Ascending aorta (tissue), 2 donors: ENCODE data around the gene MMP2. TPM values are rescaled to one million over a fixed set of nuclear protein-coding genes. Genes with fewer than 3 reads are reported as not detected.
A peak's percentile ranks its signal among the peaks of the same experiment; 100 is the strongest.

ENCODE experiments used
- DNase-seq, 2 donors: peaks; one replicate each; pipeline ENCODE4 v3.0.0-alpha.2; 2019; ENCODE audit warnings: low spot score in 2 of 2
- H3K27ac ChIP-seq, 2 donors: fragments of 200-600 bp; sonication (generic); one replicate each; pipeline ENCODE4 v1.5.1; 2016 to 2017; ENCODE audit warnings: mild to moderate bottlenecking in 1 of 2
- H3K27me3 ChIP-seq: fragments of 200-600 bp; sonication (generic); one replicate; pipeline ENCODE4 v1.5.1; 2017
- H3K36me3 ChIP-seq, 2 donors: fragments of 200-600 bp; sonication (generic); one replicate each; pipeline ENCODE4 v1.5.1; 2016
- H3K4me1 ChIP-seq, 2 donors: fragments of 200-600 bp; sonication (generic); one replicate each; pipeline ENCODE4 v1.5.1; 2016 to 2017; ENCODE audit warnings: mild to moderate bottlenecking in 1 of 2
- H3K4me3 ChIP-seq, 2 donors: fragments of 200-600 bp; sonication (generic); one replicate each; pipeline ENCODE4 v1.5.1; 2016 to 2017; ENCODE audit warnings: mild to moderate bottlenecking in 1 of 2
- H3K9me3 ChIP-seq, 2 donors: fragments of 200-600 bp; sonication (generic); one replicate each; pipeline ENCODE4 v1.5.1; 2016
- CTCF ChIP-seq, 3 experiments: fragments of 200-600 bp in 2 of 3; fragments of 450-650 bp in 1 of 3; sonication (generic) in 2 of 3; IDR thresholded peaks; one replicate each; pipeline ENCODE4 v1.5.1; 2016 to 2019; ENCODE audit warnings: antibody characterized with exemption in 3 of 3, mild to moderate bottlenecking in 1 of 3, moderate library complexity in 1 of 3
- intact Hi-C: fragments of 100-400 bp; cut with DNase I; formaldehyde crosslinking; loops from one replicate; pipeline ENCODE4 v1.15.1; 2023
- total RNA-seq: library from RNA; depleted of rRNA; stranded (reverse); fragments of >200 nt; gene quantifications from one replicate; pipeline ENCODE4 v1.1.0, GENCODE V29; 2016

The MMP2 gene
- total RNA-seq, 1 donor from 2014 or later = 325 TPM

GRCh38 chr16:55470533-55471371, 8.2 kb upstream of the MMP2 start:
- DNase-seq = peak in 1 of 2 donors; percentile 64
- Histone ChIP-seq H3K4me3 (no peak overlapping the region), H3K27ac (peak overlapping the region; percentile 70 to 71), H3K36me3 (no peaks in the 10 kb centered on the region), H3K27me3 (no peaks in the 10 kb centered on the region), H3K4me1 (peaks cover 11% of the 10 kb centered on the region in 2 donors), H3K9me3 (no peaks in the 10 kb centered on the region)
- intact Hi-C loops = no loop called here
- TF ChIP-seq CTCF (IDR thresholded peaks at IDR 0.05) = no peak

DNA sequence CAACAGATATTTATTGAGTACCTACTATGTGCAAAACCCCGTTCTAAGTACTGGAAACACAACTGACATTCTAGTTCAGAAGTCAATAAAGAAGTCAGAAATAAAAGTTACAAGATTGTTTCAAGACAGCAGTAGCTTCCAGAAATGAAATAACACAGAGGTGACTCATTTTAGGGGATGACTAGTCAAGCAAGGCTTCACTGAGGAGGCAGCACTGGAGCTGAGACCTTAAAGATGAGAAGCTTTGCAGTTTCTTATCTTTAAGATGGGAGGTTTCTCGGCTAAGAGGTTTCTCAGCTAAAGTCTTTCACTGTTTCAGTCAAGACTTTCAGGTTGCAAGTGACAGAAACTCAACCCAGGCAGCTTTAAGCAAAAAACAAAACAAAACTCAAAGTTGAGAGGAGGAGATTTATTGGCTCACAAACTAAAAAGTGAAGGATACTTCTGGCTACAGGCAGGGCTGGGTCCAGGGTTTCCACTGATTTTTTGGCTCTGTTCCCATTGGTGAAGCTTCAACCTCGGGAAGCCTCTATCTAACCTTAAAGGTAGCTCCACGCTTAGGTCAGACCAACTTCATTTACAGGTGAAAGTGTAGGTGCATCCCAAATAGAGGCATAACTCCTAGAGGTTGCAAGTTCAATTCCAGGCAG, 7.4 kb upstream of the MMP2 start:
- Histone ChIP-seq H3K4me1 (peaks cover 11% of the 10 kb centered on the region in 2 donors), H3K9me3 (no peaks in the 10 kb centered on the region), H3K4me3 (no peak overlapping the region), H3K27me3 (no peaks in the 10 kb centered on the region), H3K27ac (peak overlapping the region; percentile 70 to 71), H3K36me3 (no peaks in the 10 kb centered on the region)
- intact Hi-C loops = no loop called here
- TF ChIP-seq CTCF (IDR thresholded peaks at IDR 0.05) = no peak
- peak in 1 of 2 donors; percentile 44 for DNase-seq

GRCh38 chr16:55473587-55473986, 5.4 kb upstream of the MMP2 start:
- intact Hi-C loops = no loop called here
- H3K4me3 ChIP-seq = no peak overlapping the region
- H3K27me3 ChIP-seq = no peaks in the 10 kb centered on the region
- no peak overlapping the region for H3K27ac ChIP-seq
- H3K36me3 ChIP-seq = no peaks in the 10 kb centered on the region
- DNase-seq = no peak
- H3K4me1 ChIP-seq = peaks cover 11% of the 10 kb centered on the region in 2 donors
- TF ChIP-seq CTCF (IDR thresholded peaks at IDR 0.05) = no peak
- H3K9me3 ChIP-seq = no peaks in the 10 kb centered on the region

- no peak for DNase-seq
- no peak for TF ChIP-seq CTCF (IDR thresholded peaks at IDR 0.05)
- Histone ChIP-seq H3K4me3 (no peak overlapping the region), H3K9me3 (no peaks in the 10 kb centered on the region), H3K4me1 (peaks cover 11% of the 10 kb centered on the region in 2 donors), H3K27me3 (no peaks in the 10 kb centered on the region), H3K36me3 (no peaks in the 10 kb centered on the region), H3K27ac (peak overlapping the region in 1 of 2 donors; percentile 90)
- intact Hi-C loops = no loop called here
These were observed 4.2 kb upstream of the MMP2 start for GRCh38 chr16:55474821-55475220.

DNA sequence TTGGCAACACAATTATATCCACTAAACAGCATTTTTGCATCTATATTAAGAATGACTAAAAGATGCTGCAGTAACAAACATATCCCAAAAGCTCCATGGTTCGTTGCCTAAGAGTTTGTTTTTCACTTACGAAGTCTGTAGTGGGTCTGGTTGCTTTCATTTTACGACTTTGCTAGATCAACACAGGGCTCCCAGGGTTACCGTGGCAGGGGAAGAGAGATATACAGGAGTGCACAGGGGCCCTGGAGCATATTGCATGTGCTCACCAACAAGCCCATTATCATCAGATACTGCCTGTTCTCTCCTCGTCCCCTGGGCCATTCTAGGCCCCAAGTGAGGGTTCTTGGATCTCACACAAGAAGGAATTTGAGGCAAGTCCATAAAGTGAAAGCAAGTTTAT, 3.1 kb upstream of the MMP2 start:
- no peaks in the 10 kb centered on the region for H3K9me3 ChIP-seq
- intact Hi-C loops = no loop called here
- no peak for TF ChIP-seq CTCF (IDR thresholded peaks at IDR 0.05)
- no peaks in the 10 kb centered on the region for H3K36me3 ChIP-seq
- H3K4me1 ChIP-seq = peaks cover 8 to 12% of the 10 kb centered on the region in 2 donors
- no peak for DNase-seq
- H3K27me3 ChIP-seq = no peaks in the 10 kb centered on the region
- peak overlapping the region; percentile 74 to 90 for H3K27ac ChIP-seq
- peak overlapping the region in 1 of 2 donors; percentile 44 for H3K4me3 ChIP-seq
